Adrenal gland (tissue), 12 donors: ENCODE measurements around the gene SPTBN2. TPM values are rescaled to one million over a fixed set of nuclear protein-coding genes. Genes with fewer than 3 reads are reported as not detected.

Source experiments
- DNase-seq, 7 donors: peaks; one replicate each; pipeline ENCODE4 v3.0.0-alpha.2; 2019 to 2020
- H3K27ac ChIP-seq, 5 donors: fragments of 200-600 bp; sonication (generic) in 4 of 5; 1 replicate in 3 of 5; 2 replicates in 2 of 5; pipeline versions ENCODE4 v1.5.1 to v1.8.0; 2016 to 2020; ENCODE audit warnings: mild to moderate bottlenecking in 1 of 5
- H3K27me3 ChIP-seq: fragments of 200-600 bp; 2 replicates; pipeline ENCODE4 v1.8.0; 2021
- H3K36me3 ChIP-seq, 2 donors: fragments of 200-600 bp; replicated peaks in 1 of 2; 1 replicate in 1 of 2; 2 replicates in 1 of 2; pipeline versions ENCODE4 v1.5.1 to v1.8.0; 2018 to 2022
- H3K4me1 ChIP-seq, 2 donors: fragments of 200-600 bp; replicated peaks in 1 of 2; 1 replicate in 1 of 2; 2 replicates in 1 of 2; pipeline versions ENCODE4 v1.5.1 to v1.8.0; 2018 to 2021
- H3K4me3 ChIP-seq, 4 donors: fragments of 200-600 bp; sonication (generic) in 3 of 4; one replicate each; pipeline ENCODE4 v1.5.1; 2016 to 2018
- H3K9me3 ChIP-seq, 3 donors: fragments of 200-600 bp; sonication (generic) in 1 of 3; replicated peaks in 1 of 3; 1 replicate in 2 of 3; 2 replicates in 1 of 3; pipeline versions ENCODE4 v1.5.1 to v1.8.0; 2016 to 2021
- POLR2A ChIP-seq, 2 donors: fragments of 450-650 bp; IDR thresholded peaks; one replicate each; pipeline ENCODE4 v1.6.1; 2017; ENCODE audit warnings: antibody characterized with exemption in 2 of 2, mild to moderate bottlenecking in 2 of 2, moderate library complexity in 1 of 2
- WGBS, 4 donors: extraction: QIAGEN DNeasy Blood & Tissue Kit in 2 of 4; methylation state at CpG; one replicate each; pipeline versions ENCODE4 v1.1.5 to v1.1.7; 2013 to 2017; 5-methylcytosine and 5-hydroxymethylcytosine counted together
- intact Hi-C, 2 donors: fragments of 100-400 bp; cut with DNase I; formaldehyde crosslinking; loops; one replicate each; pipeline versions ENCODE4 v1.14.1 to v1.15.0; 2022 to 2023
- polyA plus RNA-seq, 3 donors: library from polyadenylated mRNA; stranded (reverse); fragments of 200-250 nt in 2 of 3; fragments of 350-450 nt in 1 of 3; fragmentation: Illumina TruSeq in 1 of 3; extraction: RNeasy Lipid Tissue Mini Kit (QIAGEN cat#74804) in 1 of 3; gene quantifications; one replicate each; pipeline ENCODE4 v1.2.3, GENCODE V29; 2013 to 2014
- total RNA-seq, 9 donors: library from RNA; depleted of rRNA in 4 of 9; stranded (reverse); fragments of >200 nt in 4 of 9; fragments of 120-200 nt in 1 of 9; fragmentation: NEBNext Ultra II Directional in 1 of 9; extraction: Animal tissue kit (Norgen Biotek cat#: 25700) in 1 of 9; gene quantifications; one replicate each; pipeline versions ENCODE4 v1.1.0 to v1.2.4, GENCODE V29; 2013 to 2023
- TF ChIP-seq, protein P1 (sequence below), 6 experiments: fragments of 450-650 bp in 4 of 6; fragments of 200-600 bp in 2 of 6; sonication (generic) in 1 of 6; IDR thresholded peaks; 1 replicate in 5 of 6; 2 replicates in 1 of 6; pipeline versions ENCODE4 v1.5.1 to v1.8.0; 2016 to 2021; ENCODE audit warnings: antibody characterized with exemption in 6 of 6, mild to moderate bottlenecking in 2 of 6, moderate library complexity in 1 of 6
- donor health status: healthy with polysubstance abuse.
- donor health status: Bipolar disorder and iron deficiency.
- donor health status: DM: yes; HTN: yes; CAD: no.
- donor health status: DM: no; HTN: no; CAD: no.
- donor health status: DM: no; HTN: no; CAD: no.
- donor health status: DM: yes; HTN: yes; CAD: no.

Gene SPTBN2
- total and polyA plus RNA-seq, 12 donors, result 7.2 to 81.8 (median 63.2) TPM

GRCh38 chr11:66713746-66714480 lies 15.1 kb downstream of the SPTBN2 start:
- H3K27me3 ChIP-seq, result no peaks in the 10 kb centered on the region
- H3K4me3 ChIP-seq, result no peak overlapping the region
- H3K9me3 ChIP-seq, result no peaks in the 10 kb centered on the region
- no peak for DNase-seq
- H3K4me1 ChIP-seq, result no peaks in the 10 kb centered on the region
- H3K27ac ChIP-seq, result no peak overlapping the region
- peaks cover 0 to 22% of the 10 kb centered on the region in 2 donors for H3K36me3 ChIP-seq
- intact Hi-C loops, result no loop called here
- WGBS, 4 donors, result 78 to 86% (median 79%) methylated on average over 12 of the region's 12 CpGs
- no peak for TF ChIP-seq POLR2A (IDR thresholded peaks at IDR 0.05)
- TF ChIP-seq, protein P1, sequence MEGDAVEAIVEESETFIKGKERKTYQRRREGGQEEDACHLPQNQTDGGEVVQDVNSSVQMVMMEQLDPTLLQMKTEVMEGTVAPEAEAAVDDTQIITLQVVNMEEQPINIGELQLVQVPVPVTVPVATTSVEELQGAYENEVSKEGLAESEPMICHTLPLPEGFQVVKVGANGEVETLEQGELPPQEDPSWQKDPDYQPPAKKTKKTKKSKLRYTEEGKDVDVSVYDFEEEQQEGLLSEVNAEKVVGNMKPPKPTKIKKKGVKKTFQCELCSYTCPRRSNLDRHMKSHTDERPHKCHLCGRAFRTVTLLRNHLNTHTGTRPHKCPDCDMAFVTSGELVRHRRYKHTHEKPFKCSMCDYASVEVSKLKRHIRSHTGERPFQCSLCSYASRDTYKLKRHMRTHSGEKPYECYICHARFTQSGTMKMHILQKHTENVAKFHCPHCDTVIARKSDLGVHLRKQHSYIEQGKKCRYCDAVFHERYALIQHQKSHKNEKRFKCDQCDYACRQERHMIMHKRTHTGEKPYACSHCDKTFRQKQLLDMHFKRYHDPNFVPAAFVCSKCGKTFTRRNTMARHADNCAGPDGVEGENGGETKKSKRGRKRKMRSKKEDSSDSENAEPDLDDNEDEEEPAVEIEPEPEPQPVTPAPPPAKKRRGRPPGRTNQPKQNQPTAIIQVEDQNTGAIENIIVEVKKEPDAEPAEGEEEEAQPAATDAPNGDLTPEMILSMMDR (IDR thresholded peaks at IDR 0.05), result no peak

- Histone ChIP-seq H3K27me3 (no peaks in the 10 kb centered on the region), H3K9me3 (no peaks in the 10 kb centered on the region), H3K27ac (no peak overlapping the region), H3K4me3 (no peak overlapping the region), H3K36me3 (peaks cover 0 to 36% of the 10 kb centered on the region in 2 donors), H3K4me1 (no peaks in the 10 kb centered on the region)
- intact Hi-C loops, result no loop called here
- no peak for DNase-seq
- TF ChIP-seq POLR2A (IDR thresholded peaks at IDR 0.05), result no peak
- TF ChIP-seq, protein P1 (IDR thresholded peaks at IDR 0.05), result no peak
- WGBS, 4 donors, result 84 to 92% (median 86%) methylated on average over 15 of the region's 15 CpGs
Measured at GRCh38 chr11:66710384-66710930, 18.6 kb downstream of the SPTBN2 start.

DNA sequence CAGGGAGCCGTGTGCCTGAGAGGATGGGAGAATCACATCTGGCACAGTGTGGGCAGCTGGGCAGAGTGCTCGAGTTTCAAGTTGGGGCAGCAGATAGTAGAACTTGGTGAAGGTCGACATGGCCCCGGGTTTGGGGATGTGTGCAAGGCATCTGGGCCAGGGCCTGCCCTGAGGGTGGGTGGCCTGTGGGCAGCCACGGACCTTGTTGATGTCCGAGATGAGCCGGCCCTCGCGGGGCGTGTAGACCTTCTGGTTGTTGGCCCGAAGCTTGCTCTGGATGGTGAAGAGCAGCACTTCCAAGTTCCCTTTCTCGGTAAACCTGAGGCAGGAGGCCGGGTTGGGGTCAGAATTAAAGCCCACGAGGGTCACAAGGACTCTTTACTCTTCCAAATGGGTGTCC lies 20.3 kb downstream of the SPTBN2 start:
- H3K9me3 ChIP-seq, result no peaks in the 10 kb centered on the region
- TF ChIP-seq, protein P1 (IDR thresholded peaks at IDR 0.05), result no peak
- no peak for TF ChIP-seq POLR2A (IDR thresholded peaks at IDR 0.05)
- H3K36me3 ChIP-seq, result peaks cover 0 to 33% of the 10 kb centered on the region in 2 donors
- intact Hi-C loops, result no loop called here
- no peak for DNase-seq
- H3K4me3 ChIP-seq, result no peak overlapping the region
- WGBS, 4 donors, result 86 to 90% (median 88%) methylated on average over 14 of the region's 14 CpGs
- no peak overlapping the region for H3K27ac ChIP-seq
- no peaks in the 10 kb centered on the region for H3K4me1 ChIP-seq
- H3K27me3 ChIP-seq, result no peaks in the 10 kb centered on the region

- no peak overlapping the region for H3K27ac ChIP-seq
- peaks cover 0 to 33% of the 10 kb centered on the region in 2 donors for H3K36me3 ChIP-seq
- TF ChIP-seq POLR2A (IDR thresholded peaks at IDR 0.05), result no peak
- TF ChIP-seq, protein P1 (IDR thresholded peaks at IDR 0.05), result no peak
- no peaks in the 10 kb centered on the region for H3K9me3 ChIP-seq
- no peak for DNase-seq
- intact Hi-C loops, result no loop called here
- H3K4me3 ChIP-seq, result no peak overlapping the region
- H3K4me1 ChIP-seq, result no peaks in the 10 kb centered on the region
- 91 to 97% (median 94%) methylated on average over 12 to 20 of the region's 20 CpGs for WGBS, 4 donors
- no peaks in the 10 kb centered on the region for H3K27me3 ChIP-seq
Measured at GRCh38 chr11:66708094-66708493, 20.9 kb downstream of the SPTBN2 start.
